GM18517 (cell line): Measurements from ENCODE around the gene LMO7.

Experiments
- ATAC-seq: cut with Tn5 transposase; IDR thresholded peaks from one replicate; pipeline ENCODE4 v1.9.1; 2021; ENCODE audit warnings: mild to moderate bottlenecking, moderate library complexity; ENCODE audit not compliant: unreplicated experiment

The LMO7 gene

DNA sequence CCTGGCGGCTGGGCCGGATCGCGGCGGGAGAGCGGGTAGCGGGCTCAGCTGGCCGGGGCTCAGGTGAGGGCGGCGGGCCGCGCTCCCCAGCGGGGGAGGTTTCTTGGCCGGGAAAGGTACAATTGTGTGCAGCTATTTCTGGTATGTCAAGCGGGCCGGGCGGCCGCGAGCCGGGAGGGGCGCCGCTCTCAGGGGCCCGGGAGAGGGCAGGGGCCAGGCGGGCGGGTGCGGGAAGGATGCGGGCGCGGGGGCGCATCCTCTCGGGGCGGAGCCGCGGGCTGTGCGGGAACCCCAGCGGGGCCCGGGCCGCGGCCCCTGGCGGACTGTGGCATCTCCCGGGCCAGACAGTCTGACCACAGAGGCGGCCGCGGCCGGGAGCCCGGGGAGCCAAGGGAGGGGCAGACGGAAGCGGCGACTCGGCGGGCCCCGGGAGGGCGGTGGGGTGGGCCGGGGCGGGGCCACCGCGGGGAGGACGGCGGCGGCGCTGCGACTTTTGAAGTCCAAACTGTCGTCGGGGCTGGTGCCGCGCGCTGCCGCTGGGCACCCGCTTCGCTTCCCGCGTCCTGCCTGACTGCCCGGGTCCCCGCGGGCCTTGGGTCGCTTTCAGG, at the start of gene LMO7:
TSS of gene LMO7 (plus strand) at position 503 of the 608 bp plus-strand sequence. CDS start 328 bp downstream, outside the sequence.
- peak; percentile 69 for ATAC-seq

DNA sequence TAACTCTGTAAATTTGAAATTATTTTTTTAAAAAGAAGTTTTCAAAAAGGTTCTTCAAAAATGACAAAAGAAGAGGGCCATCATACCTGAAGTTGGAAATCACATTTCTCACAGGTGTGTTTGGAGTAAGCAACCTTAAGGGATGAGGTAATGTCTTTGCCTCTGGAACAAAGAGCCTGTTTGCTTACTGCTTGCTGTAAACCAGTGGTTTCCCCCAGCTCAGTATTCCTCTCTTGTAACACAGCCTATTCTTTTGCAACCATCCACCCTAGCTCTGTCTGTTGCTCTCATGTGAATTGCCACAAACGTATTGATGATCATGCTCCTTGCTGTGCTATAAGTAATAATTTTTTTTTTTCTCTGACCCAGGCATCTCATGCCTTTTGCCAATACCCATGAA, 48.5 kb upstream of the LMO7 start:
- ATAC-seq = no peak

DNA sequence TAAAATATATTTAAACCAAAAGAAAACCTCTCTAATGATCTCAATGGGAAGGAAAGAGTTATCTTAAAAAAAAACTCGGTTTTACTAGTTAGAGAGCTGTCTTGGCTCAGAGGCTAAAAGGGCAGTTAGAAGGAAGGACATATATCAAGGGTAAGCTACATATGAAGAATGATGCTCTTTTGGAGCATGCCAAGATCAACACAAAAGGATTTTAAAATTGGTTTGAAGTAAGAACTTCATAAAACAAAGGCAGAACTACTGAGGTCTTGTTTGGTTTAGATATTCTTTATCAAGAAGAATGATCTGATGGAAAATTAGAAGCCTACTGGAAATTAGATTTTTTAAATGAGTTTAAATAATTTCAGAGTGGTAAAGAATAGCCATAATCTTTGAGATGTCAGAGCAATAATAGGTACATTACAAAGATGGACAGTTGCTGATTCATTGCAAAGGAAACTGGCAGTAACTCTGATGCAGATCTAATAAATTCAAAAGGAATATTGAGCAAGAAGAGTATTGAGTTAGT, 39.4 kb upstream of the LMO7 start:
- no peak for ATAC-seq

DNA sequence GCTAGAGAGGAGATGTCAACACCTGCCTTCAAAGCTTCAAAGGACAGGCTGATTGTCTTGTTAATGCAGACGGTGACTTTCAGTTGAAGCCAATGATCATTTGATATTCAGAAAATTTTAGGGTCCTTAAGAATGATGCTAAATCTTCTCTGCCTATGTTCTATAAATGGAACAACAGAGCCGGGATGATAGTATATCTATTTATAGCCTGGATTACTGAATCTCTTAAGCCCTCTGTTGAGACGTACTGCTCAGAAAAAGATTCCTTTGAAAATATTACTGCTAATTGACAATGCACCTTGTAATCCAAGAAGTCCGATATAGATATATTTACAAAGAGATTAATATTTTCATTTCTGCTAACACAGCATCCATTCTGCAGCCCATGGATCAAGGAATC, 35.8 kb upstream of the LMO7 start:
- no peak for ATAC-seq

DNA sequence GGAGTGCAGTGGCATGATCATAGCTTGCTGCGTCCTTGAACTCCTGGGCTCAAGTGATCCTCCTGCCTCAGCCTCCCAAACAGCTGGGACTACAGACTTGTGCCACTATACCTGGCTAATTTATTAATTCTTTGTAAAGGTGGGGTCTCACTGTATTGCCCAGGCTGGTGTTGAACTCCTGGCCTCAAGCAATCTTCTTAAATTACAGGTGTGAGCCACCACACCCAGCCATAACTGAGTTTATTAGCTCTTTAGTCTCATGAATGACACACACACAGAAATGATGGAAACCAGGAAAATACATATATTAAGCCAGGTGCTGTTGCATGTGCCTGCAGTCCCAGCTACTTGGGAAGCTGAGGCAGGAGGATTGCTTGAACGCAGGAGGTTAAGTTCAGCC, 33.1 kb upstream of the LMO7 start:
- no peak for ATAC-seq

DNA sequence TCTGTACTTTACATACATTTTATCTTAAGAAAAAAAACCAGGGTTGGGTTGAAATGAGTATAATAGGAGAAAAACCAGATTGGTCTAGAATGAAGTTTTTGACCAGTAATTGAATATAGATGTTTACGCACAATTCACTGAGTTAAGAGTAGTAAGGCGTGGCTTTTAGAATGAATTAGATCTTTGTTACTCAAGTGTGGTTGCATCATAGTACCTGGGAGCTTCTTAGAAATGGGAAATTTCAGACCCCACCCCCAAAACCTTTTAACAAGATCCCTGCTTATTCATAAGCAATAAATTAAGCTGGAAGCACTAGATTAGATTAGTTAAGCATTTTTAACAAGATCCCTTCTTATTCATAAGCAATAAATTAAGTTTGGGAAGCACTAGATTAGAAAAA, 28.7 kb upstream of the LMO7 start:
- ATAC-seq = no peak

DNA sequence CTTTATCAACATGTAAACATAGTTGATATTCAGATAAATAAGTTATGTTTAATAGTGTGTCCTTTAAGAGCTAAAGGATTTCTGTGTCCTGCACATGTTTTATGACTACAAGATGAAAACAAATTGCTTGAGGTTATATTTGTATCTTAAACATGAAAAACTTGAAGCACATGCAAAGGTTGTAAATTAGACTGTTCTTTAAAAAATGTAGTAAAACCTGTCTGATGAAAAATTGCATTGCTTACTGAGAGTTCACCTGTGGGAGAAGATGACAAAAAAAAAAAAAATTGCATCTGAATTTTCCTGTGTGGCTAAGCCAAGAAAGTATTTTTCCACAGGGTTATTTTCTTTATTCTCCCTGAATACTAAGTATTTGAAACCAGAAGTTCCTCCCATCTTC, 25.7 kb upstream of the LMO7 start:
- no peak for ATAC-seq

DNA sequence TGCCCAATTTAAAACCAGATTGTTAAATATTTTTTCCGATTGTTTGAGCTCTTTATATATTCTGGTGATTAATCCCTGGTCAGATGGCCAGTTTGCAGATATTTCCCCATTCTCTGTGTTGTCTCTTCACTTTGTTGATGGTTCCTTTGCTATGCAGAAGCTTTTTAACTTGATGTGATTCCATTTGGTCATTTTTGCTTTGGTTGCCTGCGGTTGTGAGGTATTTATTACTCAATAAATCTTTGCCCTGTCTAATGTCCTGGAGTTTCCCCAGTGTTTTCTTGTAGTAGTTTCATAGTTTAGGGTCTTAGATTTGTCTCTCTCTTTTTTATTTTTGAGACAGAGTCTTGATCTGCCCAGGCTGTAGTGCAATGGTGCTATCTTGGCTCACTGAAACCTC, 23.8 kb upstream of the LMO7 start:
- no peak for ATAC-seq

DNA sequence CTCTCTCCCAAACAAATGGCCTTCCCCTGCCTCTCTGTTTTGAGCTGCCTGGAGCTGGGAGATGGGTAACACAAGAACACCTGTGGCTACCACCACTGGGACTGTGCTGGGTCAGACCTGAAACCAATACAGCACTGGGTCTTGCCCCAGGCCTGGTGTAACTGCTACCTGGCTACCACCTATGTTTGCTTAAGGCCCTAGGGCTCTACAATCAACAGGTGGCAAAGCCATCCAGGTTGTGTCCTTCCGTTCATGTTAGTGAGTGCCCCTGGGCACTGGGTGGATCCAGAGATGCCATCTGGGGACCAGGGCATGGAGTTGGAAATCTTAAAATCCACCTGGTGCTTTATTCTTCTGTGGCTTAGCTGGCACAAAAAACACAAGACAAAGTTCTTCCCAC, 18.9 kb upstream of the LMO7 start:
- no peak for ATAC-seq

DNA sequence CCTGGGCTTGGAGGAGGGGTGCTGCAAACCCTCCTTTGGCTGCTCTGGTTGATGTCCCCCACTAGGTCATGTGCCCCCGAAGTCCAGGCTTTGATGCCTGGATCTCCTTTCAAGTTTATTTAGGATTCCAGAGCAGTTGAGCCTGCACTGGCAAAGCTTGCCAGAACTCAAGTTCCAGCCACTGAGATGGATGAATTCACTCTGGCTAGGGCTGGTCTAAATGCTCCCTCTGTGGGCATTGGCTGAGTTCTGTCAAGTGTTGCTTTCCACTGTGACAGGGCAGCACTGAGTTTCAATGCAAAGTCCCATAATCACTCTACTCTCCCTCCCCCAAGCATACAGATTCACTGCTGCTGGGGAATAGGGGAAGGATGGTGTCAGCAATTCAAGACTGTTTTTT, 17.8 kb upstream of the LMO7 start:
- ATAC-seq = no peak

DNA sequence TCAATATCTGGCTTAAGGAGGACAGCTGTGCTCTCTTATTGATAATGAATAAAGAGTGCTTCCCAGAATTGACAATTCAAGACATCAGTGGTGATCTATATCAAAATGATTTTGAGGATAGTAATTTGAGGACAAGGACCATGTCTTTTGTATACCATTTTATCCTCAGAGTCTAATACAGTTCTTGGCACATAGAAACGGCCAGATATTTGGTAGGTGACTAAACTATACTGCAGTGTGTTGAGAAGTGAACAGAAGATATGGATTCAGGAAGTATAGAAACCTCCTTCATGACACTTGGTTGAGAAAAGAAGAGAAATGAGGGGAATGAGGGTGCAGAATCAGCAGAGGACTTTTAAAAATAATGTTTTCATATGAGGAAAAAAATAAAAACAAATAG, 16.1 kb upstream of the LMO7 start:
- no peak for ATAC-seq

DNA sequence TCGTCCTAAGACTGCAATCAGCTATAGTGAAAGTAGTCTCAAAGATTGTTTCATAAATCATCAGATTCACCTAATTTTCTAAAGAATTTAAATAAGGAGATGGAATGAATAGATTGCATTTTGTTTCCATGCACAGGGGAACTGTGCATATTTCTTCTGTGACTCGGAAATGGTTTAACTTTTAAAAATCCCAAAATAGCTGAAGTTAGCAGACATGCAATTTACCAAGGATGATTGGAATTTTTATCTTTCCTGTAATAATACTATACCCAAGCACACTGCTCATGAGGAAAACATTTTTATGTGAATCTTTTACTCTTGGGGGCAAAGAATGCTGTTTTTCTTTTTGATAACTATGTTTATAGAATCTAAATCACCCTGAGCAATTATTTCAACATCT, 15.0 kb upstream of the LMO7 start:
- no peak for ATAC-seq

DNA sequence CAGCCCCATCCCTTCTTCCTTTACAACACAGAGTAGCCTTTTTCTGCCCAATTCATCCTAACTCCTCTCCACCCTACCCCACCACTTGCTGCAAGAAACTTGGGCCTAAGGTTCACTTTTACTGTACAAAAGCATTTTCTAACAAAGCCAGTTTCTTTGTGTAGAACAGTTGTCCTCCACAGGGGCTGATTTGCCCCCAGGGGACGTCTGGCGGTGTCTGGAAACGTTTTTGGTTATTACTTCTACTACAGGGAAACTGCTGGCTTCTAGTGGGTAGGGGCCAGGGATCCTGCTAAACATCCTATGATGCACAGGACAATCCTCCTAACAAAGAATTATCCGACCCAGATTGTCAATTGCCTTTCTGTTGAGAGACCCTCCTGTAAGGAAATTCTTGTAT, 7.3 kb upstream of the LMO7 start:
- no peak for ATAC-seq

DNA sequence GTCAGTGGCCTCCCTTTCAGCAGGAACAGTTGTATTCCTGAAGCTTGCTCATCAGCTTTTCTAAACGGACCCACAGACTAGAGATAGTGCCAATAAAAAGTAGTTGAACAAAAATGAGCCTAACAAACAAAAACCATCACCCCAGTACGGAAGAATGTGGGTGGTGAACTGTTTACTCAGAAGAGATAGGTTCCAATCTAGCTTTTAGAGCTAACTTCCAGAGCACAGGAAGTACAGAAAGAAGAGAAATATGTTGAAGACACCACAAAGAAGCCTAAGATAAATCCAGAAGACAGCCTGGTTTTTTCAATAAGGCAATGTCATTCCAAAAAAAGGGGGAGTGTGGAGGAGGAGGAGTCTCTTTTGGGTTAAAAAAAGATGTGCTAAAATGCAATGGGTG, 2.8 kb upstream of the LMO7 start:
- no peak for ATAC-seq

DNA sequence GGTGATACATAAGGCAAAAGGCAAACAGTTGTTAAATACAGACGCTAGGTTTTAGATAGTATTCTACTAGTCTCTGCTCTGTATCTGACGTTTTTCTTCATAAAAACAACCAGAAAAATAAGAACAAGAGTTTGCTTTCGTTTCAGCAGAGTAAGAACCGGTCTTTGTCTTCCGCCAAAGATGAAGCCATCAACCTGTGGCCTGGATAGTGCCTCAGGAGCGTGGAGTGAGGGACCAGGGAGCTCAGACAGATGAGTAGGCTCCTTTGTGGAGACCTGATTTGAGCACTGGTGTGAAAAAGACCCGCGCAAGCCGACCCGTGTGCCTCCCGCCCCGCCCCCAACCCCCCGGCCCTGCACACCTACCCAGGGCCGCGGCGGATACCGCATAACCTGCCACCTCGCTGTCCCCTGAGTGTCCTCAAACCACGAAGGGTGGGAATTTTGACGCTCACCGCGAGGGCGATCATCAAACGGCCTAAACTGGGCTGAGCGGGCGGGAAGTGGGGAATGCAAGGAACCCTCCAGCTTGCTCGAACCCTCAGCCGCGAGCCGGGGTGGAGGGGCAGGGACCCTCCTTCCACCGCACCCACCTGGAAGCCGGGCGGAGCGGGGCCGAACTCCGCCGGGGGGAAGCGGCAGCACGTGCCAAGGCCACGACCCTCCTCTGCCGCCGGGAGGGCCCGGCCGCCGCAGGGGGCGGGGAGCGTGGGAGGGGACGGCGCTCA, 866 bp upstream of the LMO7 start:
- no peak for ATAC-seq

DNA sequence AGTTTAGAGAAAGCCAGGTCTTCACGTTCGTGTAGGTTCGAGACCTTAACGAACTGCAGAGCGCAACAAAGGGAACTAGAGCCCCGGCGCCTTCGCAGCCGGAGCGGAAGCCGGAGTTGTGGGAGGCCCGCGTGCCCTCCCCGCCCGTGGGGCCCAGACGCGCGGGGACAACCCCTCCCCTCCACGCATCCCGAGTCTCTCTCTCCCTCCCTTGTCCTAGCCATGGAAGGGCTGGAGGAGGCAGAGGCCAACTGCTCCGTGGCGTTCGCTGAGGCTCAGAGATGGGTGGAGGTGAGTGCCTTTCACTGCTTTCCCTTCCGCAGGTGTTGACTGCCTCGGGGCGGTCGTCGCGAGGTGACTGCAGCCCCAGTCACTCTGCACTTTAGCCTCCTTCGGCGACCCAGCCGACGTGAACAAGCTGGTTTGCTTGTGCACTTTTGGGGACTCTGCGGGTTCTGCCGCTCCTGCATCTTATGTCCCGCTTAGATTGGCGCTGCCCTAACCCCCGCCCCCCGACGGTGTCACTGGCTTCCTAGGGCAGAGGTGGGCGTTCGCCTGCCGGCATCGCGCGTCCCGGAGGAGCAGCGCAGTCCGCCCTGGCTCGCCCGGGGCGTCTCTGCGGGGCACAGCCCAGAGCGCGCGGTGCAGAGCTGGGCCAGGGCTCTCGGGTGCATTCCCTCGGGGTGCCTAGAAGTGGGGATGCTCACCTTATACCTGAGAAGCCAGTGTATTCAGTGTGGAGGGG, 478 bp downstream of the LMO7 start:
- peak; percentile 58 for ATAC-seq

DNA sequence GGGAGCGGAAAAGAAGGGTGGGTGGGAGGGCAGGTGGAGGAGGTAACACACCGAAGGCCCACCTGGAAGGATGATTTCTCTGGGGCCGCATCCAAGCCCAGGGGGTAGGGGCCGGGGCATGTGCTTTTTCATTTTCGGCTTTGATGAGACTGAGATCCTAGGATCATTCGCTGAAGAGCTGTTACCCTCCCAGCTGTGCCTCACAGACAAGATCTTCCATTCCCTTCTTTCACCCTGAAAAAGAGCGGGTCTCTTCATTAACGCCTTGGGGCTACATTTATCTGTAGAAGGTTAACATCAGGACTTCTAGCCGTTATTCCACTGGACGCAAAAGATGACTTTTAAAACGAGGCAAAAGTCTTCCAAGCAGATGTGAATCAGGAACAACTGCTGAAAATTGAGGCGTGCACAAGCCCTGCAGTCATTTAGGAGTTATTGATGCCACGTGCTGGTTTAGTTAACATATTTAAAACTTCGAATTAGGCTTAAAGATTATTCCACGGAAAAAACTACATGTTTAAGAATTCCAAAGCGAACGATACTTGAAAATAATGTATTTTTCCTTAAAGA, 1.1 kb downstream of the LMO7 start:
- no peak for ATAC-seq

DNA sequence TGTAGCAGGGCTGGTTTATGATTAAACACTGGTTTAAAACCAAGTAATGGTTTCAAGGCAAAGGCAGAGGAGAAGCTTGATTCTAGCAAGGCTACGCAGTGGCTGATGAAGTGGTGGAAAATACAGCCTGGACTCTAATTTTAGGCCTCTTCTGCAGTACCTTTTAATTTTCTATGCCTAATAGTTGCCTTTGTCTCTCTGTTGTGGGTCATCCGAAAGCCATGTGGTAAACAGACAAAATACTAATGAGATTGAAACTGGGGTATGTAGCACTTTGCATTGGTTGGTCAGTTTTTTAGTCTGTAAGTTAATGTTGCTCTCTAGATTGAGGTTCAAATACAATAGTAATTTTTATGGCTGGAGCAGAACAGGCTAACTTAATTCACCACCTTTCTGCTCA, 3.3 kb downstream of the LMO7 start:
- no peak for ATAC-seq

DNA sequence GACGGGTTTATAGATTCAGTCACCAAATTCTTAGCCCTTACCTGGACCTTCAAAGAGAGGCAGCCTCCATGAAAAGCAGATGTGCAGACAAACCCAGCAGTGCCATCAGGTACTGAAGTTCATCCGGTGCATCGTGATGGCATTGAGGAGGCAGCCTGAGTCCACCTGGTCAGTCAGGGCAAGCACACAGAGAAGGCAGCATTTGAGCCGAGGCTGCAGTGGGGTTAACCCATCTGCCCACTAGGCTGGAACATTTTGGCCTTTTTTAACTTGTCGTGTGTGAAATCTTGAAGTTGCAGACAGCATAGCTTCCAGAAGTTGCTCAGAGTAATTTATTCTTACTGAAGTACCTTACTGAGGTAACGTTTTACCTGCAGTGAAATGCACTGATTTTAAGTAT, 4.9 kb downstream of the LMO7 start:
- ATAC-seq = no peak

DNA sequence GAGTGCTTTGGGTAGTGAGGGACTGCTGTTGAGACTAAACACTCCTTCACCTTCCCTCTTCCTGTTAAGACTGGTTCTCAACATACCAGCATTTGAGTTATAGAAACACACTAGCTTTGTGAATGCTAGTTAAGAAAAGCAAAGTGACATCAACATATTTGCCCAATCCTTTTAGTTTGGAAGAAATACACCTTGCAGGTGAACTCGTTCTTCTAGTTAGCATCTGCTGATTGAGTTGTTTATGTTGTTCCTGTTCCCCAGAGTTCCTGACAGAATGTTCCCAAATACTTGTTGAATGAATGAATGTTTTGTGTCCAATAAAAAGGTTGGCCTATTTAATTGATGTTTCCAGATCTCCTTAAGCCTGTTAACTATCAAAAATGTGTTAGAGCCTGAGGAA, 7.1 kb downstream of the LMO7 start:
- ATAC-seq = no peak

DNA sequence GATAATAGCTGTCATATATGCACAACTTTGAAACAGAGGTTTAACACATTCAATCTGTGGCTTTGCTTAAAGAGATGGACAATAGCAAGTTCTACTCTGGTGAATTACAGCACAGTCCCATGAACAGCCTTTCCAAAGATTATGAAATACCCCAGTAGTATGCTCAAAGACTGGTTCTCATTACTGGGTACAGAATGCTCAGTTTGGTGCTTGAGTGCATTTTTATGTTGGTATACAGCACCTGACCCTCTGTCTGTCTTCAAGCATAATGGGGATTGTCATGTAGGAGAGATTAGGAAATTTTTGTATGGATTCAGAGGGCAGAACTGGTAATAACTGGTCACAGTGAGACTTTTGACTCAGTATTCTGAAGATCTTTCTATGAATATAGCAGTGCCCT, 7.6 kb downstream of the LMO7 start:
- no peak for ATAC-seq

DNA sequence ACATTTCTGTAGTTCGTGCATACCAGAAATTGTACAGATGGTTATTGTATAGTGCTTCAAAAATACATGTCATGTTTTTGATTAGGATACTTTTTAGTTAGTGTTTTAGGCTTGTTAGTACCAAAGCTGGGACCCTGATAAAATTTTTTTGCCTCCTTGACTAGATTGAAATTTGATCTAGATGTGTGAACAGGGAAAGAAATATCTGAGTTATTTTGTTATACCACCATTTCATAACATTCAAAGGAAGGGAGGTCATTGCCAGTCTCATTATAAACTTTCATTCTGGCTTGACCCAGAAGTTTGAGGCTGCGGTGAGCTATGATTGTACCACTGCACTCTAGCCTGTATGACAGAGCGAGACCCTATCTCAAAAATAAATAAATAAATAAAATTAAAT, 9.0 kb downstream of the LMO7 start:
- ATAC-seq = no peak
